ENCODE results near the gene PLEKHB2.

Gene PLEKHB2

DNA sequence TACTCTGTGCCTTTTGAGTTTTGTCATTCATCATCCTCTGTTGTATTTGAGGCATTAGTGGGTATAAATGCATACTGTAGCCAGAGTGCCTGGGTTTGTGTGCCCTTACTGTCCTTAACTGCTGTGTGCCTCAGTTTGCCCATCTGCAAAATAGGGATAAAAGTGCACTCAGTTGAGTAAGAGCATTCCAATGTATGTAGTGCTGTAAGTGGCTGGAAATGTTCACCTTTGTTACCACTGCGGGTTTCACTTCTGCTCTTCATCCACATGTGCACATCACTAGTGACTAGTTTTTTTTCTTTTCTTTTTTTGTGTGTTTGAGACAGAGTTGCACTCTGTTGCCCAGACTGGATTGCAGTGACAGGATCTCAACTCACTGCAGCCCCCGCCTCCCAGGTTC is 39.9 kb downstream of the PLEKHB2 start:
- H3K4ac ChIP-seq (ENCODE audit: low read depth in 1 of 2, low read length in 2 of 2), result no peak overlapping the region
- no peak overlapping the region for H2AK5ac ChIP-seq (ENCODE audit: low read length, severe bottlenecking)
- H3K27ac ChIP-seq (ENCODE audit: low read length, poor library complexity, severe bottlenecking), result no peak overlapping the region
- H2BK15ac ChIP-seq (ENCODE audit: low read depth, poor library complexity, severe bottlenecking), result no peak overlapping the region
- no peak overlapping the region for H2BK120ac ChIP-seq (ENCODE audit: low read depth, low read length)
- H3K9ac ChIP-seq (ENCODE audit: low read length), result no peak overlapping the region
- no peak overlapping the region for H2AFZ ChIP-seq (ENCODE audit: low read depth, low read length)
- WGBS, result 100% methylated on average over 2 of the region's 2 CpGs
- no peaks in the 10 kb centered on the region for H3K27me3 ChIP-seq (ENCODE audit: control insufficient read depth in 1 of 2, insufficient read depth in 1 of 2, low read length in 2 of 2)
- no peak overlapping the region for H3K14ac ChIP-seq (ENCODE audit: low read length in 2 of 2)
- H2BK5ac ChIP-seq (ENCODE audit: low read depth, low read length, poor library complexity, severe bottlenecking), result no peak overlapping the region
- DNase-seq, result no peak
- H3K4me3 ChIP-seq (ENCODE audit: insufficient read depth in 1 of 2, low read depth in 1 of 2, low read length in 2 of 2), result no peak overlapping the region
- no peak overlapping the region for H3K18ac ChIP-seq (ENCODE audit: low read depth in 1 of 2, low read length in 2 of 2)
- H3K9me3 ChIP-seq (ENCODE audit: control insufficient read depth, low read length), result no peaks in the 10 kb centered on the region
- H3K23ac ChIP-seq (ENCODE audit: low read length in 2 of 2), result no peak overlapping the region
- no peak overlapping the region for H2BK12ac ChIP-seq (ENCODE audit: low read length in 2 of 2)
- H3K4me1 ChIP-seq (ENCODE audit: control insufficient read depth, insufficient read depth, low read depth, low read length), result peaks cover 3% of the 10 kb centered on the region
- H4K8ac ChIP-seq (ENCODE audit: low read length), result no peak overlapping the region
- H3K4me2 ChIP-seq (ENCODE audit: low read length, poor library complexity, severe bottlenecking), result no peak overlapping the region
- H3K36me3 ChIP-seq (ENCODE audit: control insufficient read depth in 1 of 2, insufficient read depth in 2 of 2, low read depth in 1 of 2, low read length in 2 of 2), result peaks cover 29 to 90% of the 10 kb centered on the region in 2 experiments
- peaks cover 26% of the 10 kb centered on the region for H3K79me1 ChIP-seq (replicated peaks; ENCODE audit: low read length, poor library complexity, severe bottlenecking)
- H4K91ac ChIP-seq (ENCODE audit: low read length), result no peak overlapping the region

DNA sequence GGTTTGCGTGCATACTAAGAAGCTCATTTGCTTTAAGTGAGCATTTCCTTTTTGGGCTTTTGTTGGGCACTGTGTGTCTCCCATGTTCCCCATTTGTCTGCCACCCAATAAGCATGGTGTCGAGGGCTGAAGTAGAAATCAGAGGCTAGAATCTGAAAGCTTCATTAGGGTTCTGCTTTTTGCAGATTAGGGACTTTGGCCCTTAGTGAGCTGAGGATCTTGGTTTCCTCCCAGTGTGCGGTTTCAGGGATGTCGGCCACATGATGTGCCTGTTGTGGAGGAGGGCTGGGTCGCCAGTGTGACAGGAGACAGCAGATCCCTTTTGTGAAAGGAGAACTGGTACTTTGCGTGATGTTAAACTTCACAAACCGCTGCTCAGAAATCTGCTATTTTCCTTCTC is 41.1 kb downstream of the PLEKHB2 start:
- H3K23ac ChIP-seq (ENCODE audit: low read length in 2 of 2), result no peak overlapping the region
- H3K18ac ChIP-seq (ENCODE audit: low read depth in 1 of 2, low read length in 2 of 2), result no peak overlapping the region
- H2AFZ ChIP-seq (ENCODE audit: low read depth, low read length), result no peak overlapping the region
- peaks cover 31 to 88% of the 10 kb centered on the region in 2 experiments for H3K36me3 ChIP-seq (ENCODE audit: control insufficient read depth in 1 of 2, insufficient read depth in 2 of 2, low read depth in 1 of 2, low read length in 2 of 2)
- H3K4ac ChIP-seq (ENCODE audit: low read depth in 1 of 2, low read length in 2 of 2), result no peak overlapping the region
- no peak overlapping the region for H2AK5ac ChIP-seq (ENCODE audit: low read length, severe bottlenecking)
- no peak overlapping the region for H2BK12ac ChIP-seq (ENCODE audit: low read length in 2 of 2)
- H3K27ac ChIP-seq (ENCODE audit: low read length, poor library complexity, severe bottlenecking), result no peak overlapping the region
- no peak overlapping the region for H3K4me2 ChIP-seq (ENCODE audit: low read length, poor library complexity, severe bottlenecking)
- H4K8ac ChIP-seq (ENCODE audit: low read length), result no peak overlapping the region
- no peak overlapping the region for H2BK120ac ChIP-seq (ENCODE audit: low read depth, low read length)
- no peaks in the 10 kb centered on the region for H3K27me3 ChIP-seq (ENCODE audit: control insufficient read depth in 1 of 2, insufficient read depth in 1 of 2, low read length in 2 of 2)
- no peak overlapping the region for H4K91ac ChIP-seq (ENCODE audit: low read length)
- no peak overlapping the region for H3K4me3 ChIP-seq (ENCODE audit: insufficient read depth in 1 of 2, low read depth in 1 of 2, low read length in 2 of 2)
- H3K4me1 ChIP-seq (ENCODE audit: control insufficient read depth, insufficient read depth, low read depth, low read length), result no peaks in the 10 kb centered on the region
- H3K79me1 ChIP-seq (replicated peaks; ENCODE audit: low read length, poor library complexity, severe bottlenecking), result peaks cover 18% of the 10 kb centered on the region
- H3K9me3 ChIP-seq (ENCODE audit: control insufficient read depth, low read length), result no peaks in the 10 kb centered on the region
- no peak overlapping the region for H3K14ac ChIP-seq (ENCODE audit: low read length in 2 of 2)
- no peak overlapping the region for H2BK15ac ChIP-seq (ENCODE audit: low read depth, poor library complexity, severe bottlenecking)
- 100% methylated on average over 7 of the region's 7 CpGs for WGBS
- H3K9ac ChIP-seq (ENCODE audit: low read length), result no peak overlapping the region
- no peak for DNase-seq
- no peak overlapping the region for H2BK5ac ChIP-seq (ENCODE audit: low read depth, low read length, poor library complexity, severe bottlenecking)

DNA sequence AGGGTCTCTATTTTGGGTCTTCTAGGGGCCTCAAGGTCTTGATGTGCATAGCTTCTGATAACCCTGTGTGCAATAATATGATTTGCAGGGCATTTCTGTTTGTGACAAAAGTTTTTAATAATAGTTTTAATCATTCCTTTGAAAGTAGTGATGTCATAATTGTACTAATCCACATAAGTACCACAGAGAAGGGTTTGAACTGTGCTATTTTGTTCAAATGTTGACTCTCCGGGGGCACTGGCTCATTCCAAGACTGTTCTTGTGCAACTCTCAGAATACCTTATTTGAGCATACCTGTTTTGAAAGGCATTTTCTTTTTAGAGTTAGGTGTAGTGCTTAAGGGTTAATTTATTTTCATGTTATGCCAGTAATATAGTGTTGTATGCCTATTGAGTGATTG is 41.6 kb downstream of the PLEKHB2 start:
- H3K18ac ChIP-seq (ENCODE audit: low read depth in 1 of 2, low read length in 2 of 2), result no peak overlapping the region
- WGBS, result 94% methylated on average over 1 of the region's 1 CpG
- no peak overlapping the region for H3K4ac ChIP-seq (ENCODE audit: low read depth in 1 of 2, low read length in 2 of 2)
- no peak for DNase-seq
- H3K27ac ChIP-seq (ENCODE audit: low read length, poor library complexity, severe bottlenecking), result no peak overlapping the region
- no peak overlapping the region for H4K8ac ChIP-seq (ENCODE audit: low read length)
- no peaks in the 10 kb centered on the region for H3K9me3 ChIP-seq (ENCODE audit: control insufficient read depth, low read length)
- no peak overlapping the region for H2AK5ac ChIP-seq (ENCODE audit: low read length, severe bottlenecking)
- H3K4me1 ChIP-seq (ENCODE audit: control insufficient read depth, insufficient read depth, low read depth, low read length), result no peaks in the 10 kb centered on the region
- H2BK12ac ChIP-seq (ENCODE audit: low read length in 2 of 2), result no peak overlapping the region
- H3K23ac ChIP-seq (ENCODE audit: low read length in 2 of 2), result no peak overlapping the region
- H2AFZ ChIP-seq (ENCODE audit: low read depth, low read length), result no peak overlapping the region
- H3K4me2 ChIP-seq (ENCODE audit: low read length, poor library complexity, severe bottlenecking), result no peak overlapping the region
- no peak overlapping the region for H2BK120ac ChIP-seq (ENCODE audit: low read depth, low read length)
- H3K14ac ChIP-seq (ENCODE audit: low read length in 2 of 2), result no peak overlapping the region
- no peak overlapping the region for H3K9ac ChIP-seq (ENCODE audit: low read length)
- peaks cover 36 to 85% of the 10 kb centered on the region in 2 experiments for H3K36me3 ChIP-seq (ENCODE audit: control insufficient read depth in 1 of 2, insufficient read depth in 2 of 2, low read depth in 1 of 2, low read length in 2 of 2)
- no peak overlapping the region for H4K91ac ChIP-seq (ENCODE audit: low read length)
- H3K4me3 ChIP-seq (ENCODE audit: insufficient read depth in 1 of 2, low read depth in 1 of 2, low read length in 2 of 2), result no peak overlapping the region
- peaks cover 18% of the 10 kb centered on the region for H3K79me1 ChIP-seq (replicated peaks; ENCODE audit: low read length, poor library complexity, severe bottlenecking)
- H2BK5ac ChIP-seq (ENCODE audit: low read depth, low read length, poor library complexity, severe bottlenecking), result no peak overlapping the region
- no peak overlapping the region for H2BK15ac ChIP-seq (ENCODE audit: low read depth, poor library complexity, severe bottlenecking)
- no peaks in the 10 kb centered on the region for H3K27me3 ChIP-seq (ENCODE audit: control insufficient read depth in 1 of 2, insufficient read depth in 1 of 2, low read length in 2 of 2)

DNA sequence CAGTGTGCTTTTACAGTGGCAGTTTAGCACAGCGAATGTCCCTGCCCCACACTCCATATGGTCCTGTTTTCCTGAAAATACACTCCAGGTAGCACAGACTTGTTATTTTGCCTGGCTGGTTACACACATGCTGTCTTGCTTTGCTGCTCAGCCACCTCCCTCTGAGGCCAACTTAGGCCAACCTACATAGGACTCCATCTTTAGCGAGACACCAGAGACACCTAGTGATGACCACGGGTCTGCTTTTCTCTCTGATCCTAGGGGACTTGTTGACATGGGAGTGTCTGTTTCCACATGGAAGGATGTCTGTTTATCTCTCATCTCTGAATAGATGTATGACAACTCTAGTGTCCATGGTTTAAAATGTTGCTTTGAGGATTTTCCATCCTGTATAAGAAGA is 43.3 kb downstream of the PLEKHB2 start:
- Histone ChIP-seq H3K27me3 (ENCODE audit: control insufficient read depth in 1 of 2, insufficient read depth in 1 of 2, low read length in 2 of 2) (no peaks in the 10 kb centered on the region), H3K27ac (ENCODE audit: low read length, poor library complexity, severe bottlenecking) (no peak overlapping the region), H2BK5ac (ENCODE audit: low read depth, low read length, poor library complexity, severe bottlenecking) (no peak overlapping the region), H3K14ac (ENCODE audit: low read length in 2 of 2) (no peak overlapping the region), H2BK12ac (ENCODE audit: low read length in 2 of 2) (no peak overlapping the region), H3K79me1 (replicated peaks; ENCODE audit: low read length, poor library complexity, severe bottlenecking) (peaks cover 10% of the 10 kb centered on the region), H2BK120ac (ENCODE audit: low read depth, low read length) (no peak overlapping the region), H3K9ac (ENCODE audit: low read length) (no peak overlapping the region), H4K8ac (ENCODE audit: low read length) (no peak overlapping the region), H2AK5ac (ENCODE audit: low read length, severe bottlenecking) (no peak overlapping the region), H3K4ac (ENCODE audit: low read depth in 1 of 2, low read length in 2 of 2) (no peak overlapping the region), H3K9me3 (ENCODE audit: control insufficient read depth, low read length) (no peaks in the 10 kb centered on the region), H3K4me2 (ENCODE audit: low read length, poor library complexity, severe bottlenecking) (no peak overlapping the region), H2BK15ac (ENCODE audit: low read depth, poor library complexity, severe bottlenecking) (no peak overlapping the region), H2AFZ (ENCODE audit: low read depth, low read length) (no peak overlapping the region), H4K91ac (ENCODE audit: low read length) (no peak overlapping the region), H3K36me3 (ENCODE audit: control insufficient read depth in 1 of 2, insufficient read depth in 2 of 2, low read depth in 1 of 2, low read length in 2 of 2) (peaks cover 33 to 69% of the 10 kb centered on the region in 2 experiments), H3K18ac (ENCODE audit: low read depth in 1 of 2, low read length in 2 of 2) (no peak overlapping the region), H3K4me3 (ENCODE audit: insufficient read depth in 1 of 2, low read depth in 1 of 2, low read length in 2 of 2) (no peak overlapping the region), H3K4me1 (ENCODE audit: control insufficient read depth, insufficient read depth, low read depth, low read length) (no peaks in the 10 kb centered on the region), H3K23ac (ENCODE audit: low read length in 2 of 2) (no peak overlapping the region)
- 92% methylated on average over 3 of the region's 3 CpGs for WGBS
- no peak for DNase-seq

All from mesenchymal stem cell (in vitro differentiated cells and primary cell).